Natural killer cell (primary cell): ENCODE measurements around the gene PHF2. TPM values are rescaled to one million over a fixed set of nuclear protein-coding genes. Genes with fewer than 3 reads are reported as not detected.
"Not testable (repeated sequence)": the region's sequence is repeated elsewhere in the genome, so short reads cannot be mapped to it uniquely, and the experiment has no call there.

Experiments
- ATAC-seq, 3 donors: fragments of 150-1000 bp in 2 of 3; fragments of 200-7000 bp in 1 of 3; cut with Tn5 transposase; 1 replicate in 1 of 3; 2 replicates in 2 of 3; pipeline ENCODE4 v1.10.0; 2021; ENCODE audit warnings: mild to moderate bottlenecking in 2 of 3, moderate library complexity in 2 of 3
- DNase-seq, 2 donors: peaks; one replicate each; pipeline versions ENCODE4 v3.0.0 to v3.0.0-alpha.2; 2013 to 2021; ENCODE audit warnings: mixed read lengths in 1 of 2
- H3K27ac ChIP-seq: one replicate; pipeline ENCODE4 v1.5.1; 2013; ENCODE audit warnings: mild to moderate bottlenecking, low read length
- H3K27me3 ChIP-seq: one replicate; pipeline ENCODE4 v1.6.1; 2013; ENCODE audit warnings: low read length; ENCODE audit not compliant: control insufficient read depth, insufficient read depth
- H3K36me3 ChIP-seq: one replicate; pipeline ENCODE4 v1.6.1; 2013; ENCODE audit warnings: low read length; ENCODE audit not compliant: control insufficient read depth, insufficient read depth
- H3K4me1 ChIP-seq: one replicate; pipeline ENCODE4 v1.6.1; 2013; ENCODE audit warnings: low read length; ENCODE audit not compliant: control insufficient read depth, insufficient read depth
- H3K4me3 ChIP-seq: one replicate; pipeline ENCODE4 v1.5.1; 2013; ENCODE audit warnings: low read length
- H3K9me3 ChIP-seq: one replicate; pipeline ENCODE4 v1.6.1; 2013; ENCODE audit warnings: low read length; ENCODE audit not compliant: control insufficient read depth, insufficient read depth
- H3K27ac Mint-ChIP-seq, 2 donors: one replicate each; pipeline ENCODE4 v1.8.0; 2022; ENCODE audit warnings: mild to moderate bottlenecking in 2 of 2, mixed read lengths in 2 of 2, moderate library complexity in 1 of 2
- H3K27me3 Mint-ChIP-seq, 2 donors: one replicate each; pipeline ENCODE4 v1.8.0; 2022; ENCODE audit warnings: low read depth in 2 of 2, mixed read lengths in 2 of 2
- H3K36me3 Mint-ChIP-seq: one replicate; pipeline ENCODE4 v1.8.0; 2022; ENCODE audit warnings: mixed read lengths
- H3K4me1 Mint-ChIP-seq, 2 donors: one replicate each; pipeline ENCODE4 v1.8.0; 2022; ENCODE audit warnings: mixed read lengths in 2 of 2
- H3K4me3 Mint-ChIP-seq: one replicate; pipeline ENCODE4 v1.8.0; 2022; ENCODE audit warnings: mild to moderate bottlenecking, moderate library complexity, mixed read lengths
- H3K9me3 Mint-ChIP-seq, 2 donors: one replicate each; pipeline ENCODE4 v1.8.0; 2022; ENCODE audit warnings: mixed read lengths in 2 of 2
- WGBS: methylation state at CpG from one replicate; pipeline ENCODE4 v1.1.7; 2013; ENCODE audit warnings: missing lambda C conversion rate; ENCODE audit not compliant: insufficient coverage; 5-methylcytosine and 5-hydroxymethylcytosine counted together
- intact Hi-C: fragments of 100-400 bp; cut with micrococcal nuclease; formaldehyde crosslinking; loops from one replicate; pipeline ENCODE4 v1.14.2; 2022
- total RNA-seq, 4 donors: library from RNA; stranded (reverse); fragments of 120-200 nt in 1 of 4; gene quantifications; one replicate each; pipeline versions ENCODE4 v1.2.3 to v1.2.4, GENCODE V29; 2013 to 2022
- TF ChIP-seq, protein P1 (sequence below): fragments of 200-600 bp; IDR thresholded peaks from one replicate; pipeline ENCODE4 v1.8.0; 2022; ENCODE audit warnings: antibody characterized with exemption

The PHF2 gene
- total RNA-seq, 3 donors from 2014 or later (not counting 1 experiment from before 2014, with no cell fraction given), result 24.8 to 28.1 (median 26.4) TPM

DNA sequence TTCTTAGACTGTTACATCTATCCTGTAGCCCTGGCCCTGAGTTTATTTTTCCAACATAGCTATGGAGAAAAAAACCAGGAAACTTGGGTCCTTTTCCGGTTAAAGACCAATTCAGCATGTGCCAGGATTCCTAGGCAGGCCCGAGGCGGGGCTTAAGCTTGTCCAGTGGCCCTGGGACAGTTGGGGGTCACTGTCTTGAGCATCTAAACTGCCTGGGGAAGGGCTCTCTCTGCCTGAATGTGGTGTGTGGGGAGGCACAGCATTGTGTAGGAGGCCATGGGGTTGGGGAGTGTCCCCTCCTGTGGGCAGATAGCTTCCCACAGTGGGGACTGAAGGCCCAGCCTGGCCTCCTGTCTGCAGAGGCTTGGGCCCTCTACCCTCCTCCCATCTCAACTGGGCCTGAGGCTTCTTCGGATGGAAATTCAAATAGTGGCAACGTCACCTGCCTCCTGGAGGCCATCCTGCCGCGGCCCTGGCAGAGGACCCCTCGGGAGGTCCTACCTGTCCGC, 88.8 kb downstream of the PHF2 start:
- Histone ChIP-seq H3K27me3 (no peaks in the 10 kb centered on the region), H3K4me3 (no peak overlapping the region), H3K36me3 (peaks cover 19% of the 10 kb centered on the region), H3K27ac (no peak overlapping the region), H3K9me3 (no peaks in the 10 kb centered on the region), H3K4me1 (peaks cover 6% of the 10 kb centered on the region)
- no peak for ATAC-seq
- H3K27ac Mint-ChIP-seq, result no peak overlapping the region
- H3K4me1 Mint-ChIP-seq, result peaks cover 6 to 19% of the 10 kb centered on the region in 2 donors
- intact Hi-C loops, result no loop called here
- WGBS, result 98% methylated on average over 9 of the region's 9 CpGs
- no peak for DNase-seq
- H3K4me3 Mint-ChIP-seq, result no peak overlapping the region
- no peaks in the 10 kb centered on the region for H3K27me3 Mint-ChIP-seq
- TF ChIP-seq, protein P1, sequence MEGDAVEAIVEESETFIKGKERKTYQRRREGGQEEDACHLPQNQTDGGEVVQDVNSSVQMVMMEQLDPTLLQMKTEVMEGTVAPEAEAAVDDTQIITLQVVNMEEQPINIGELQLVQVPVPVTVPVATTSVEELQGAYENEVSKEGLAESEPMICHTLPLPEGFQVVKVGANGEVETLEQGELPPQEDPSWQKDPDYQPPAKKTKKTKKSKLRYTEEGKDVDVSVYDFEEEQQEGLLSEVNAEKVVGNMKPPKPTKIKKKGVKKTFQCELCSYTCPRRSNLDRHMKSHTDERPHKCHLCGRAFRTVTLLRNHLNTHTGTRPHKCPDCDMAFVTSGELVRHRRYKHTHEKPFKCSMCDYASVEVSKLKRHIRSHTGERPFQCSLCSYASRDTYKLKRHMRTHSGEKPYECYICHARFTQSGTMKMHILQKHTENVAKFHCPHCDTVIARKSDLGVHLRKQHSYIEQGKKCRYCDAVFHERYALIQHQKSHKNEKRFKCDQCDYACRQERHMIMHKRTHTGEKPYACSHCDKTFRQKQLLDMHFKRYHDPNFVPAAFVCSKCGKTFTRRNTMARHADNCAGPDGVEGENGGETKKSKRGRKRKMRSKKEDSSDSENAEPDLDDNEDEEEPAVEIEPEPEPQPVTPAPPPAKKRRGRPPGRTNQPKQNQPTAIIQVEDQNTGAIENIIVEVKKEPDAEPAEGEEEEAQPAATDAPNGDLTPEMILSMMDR, result no peak
- no peaks in the 10 kb centered on the region for H3K36me3 Mint-ChIP-seq
- H3K9me3 Mint-ChIP-seq, result no peaks in the 10 kb centered on the region

DNA sequence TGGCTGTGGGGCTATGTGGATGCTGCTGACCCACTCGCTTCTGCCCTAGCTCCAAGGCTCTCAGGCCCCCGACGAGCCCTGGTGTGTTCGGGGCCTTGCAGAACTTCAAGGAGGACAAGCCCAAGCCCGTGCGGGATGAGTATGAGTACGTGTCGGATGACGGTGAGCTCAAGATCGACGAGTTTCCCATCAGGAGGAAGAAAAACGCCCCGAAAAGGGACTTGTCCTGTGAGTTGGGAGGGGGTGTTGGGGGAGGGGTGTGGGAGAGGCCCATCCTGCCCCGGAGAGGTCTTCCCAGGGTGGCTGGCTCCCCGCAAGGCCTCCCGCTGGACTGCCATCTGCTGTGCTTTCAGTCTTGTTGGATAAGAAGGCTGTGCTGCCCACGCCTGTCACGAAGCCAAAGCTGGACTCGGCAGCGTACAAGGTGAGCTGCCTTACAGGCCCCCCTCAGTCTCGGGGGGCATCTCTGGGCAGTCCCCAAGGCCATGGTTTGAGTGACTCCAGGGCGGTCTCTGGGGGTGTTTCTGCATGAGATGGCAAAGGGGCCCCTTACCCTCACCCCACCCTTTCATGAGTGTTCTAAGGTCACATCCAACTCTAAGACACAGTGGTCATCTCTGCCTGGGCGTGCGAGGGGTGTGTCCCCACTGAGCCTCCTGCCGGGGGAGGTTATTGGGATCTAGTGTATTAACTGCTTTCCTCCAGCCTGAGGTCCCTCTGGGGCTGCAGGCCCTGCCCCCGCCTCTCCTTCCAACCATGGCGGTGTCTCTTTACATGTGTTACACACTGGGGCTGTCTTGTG, 89.5 kb downstream of the PHF2 start:
- Histone ChIP-seq H3K4me3 (no peak overlapping the region), H3K27me3 (no peaks in the 10 kb centered on the region), H3K9me3 (no peaks in the 10 kb centered on the region), H3K4me1 (peaks cover 6% of the 10 kb centered on the region), H3K36me3 (peaks cover 13% of the 10 kb centered on the region), H3K27ac (no peak overlapping the region)
- Mint-ChIP-seq H3K36me3 (no peaks in the 10 kb centered on the region), H3K4me3 (no peak overlapping the region), H3K27me3 (no peaks in the 10 kb centered on the region), H3K4me1 (peaks cover 6 to 26% of the 10 kb centered on the region in 2 donors), H3K9me3 (no peaks in the 10 kb centered on the region), H3K27ac (no peak overlapping the region)
- 95% methylated on average over 27 of the region's 27 CpGs for whole genome bisulfite sequencing
- TF ChIP-seq, protein P1, result no peak
- intact Hi-C loops, result no loop called here
- DNase-seq (peak in 1 of 2 donors; percentile 9), ATAC-seq (no peak)

DNA sequence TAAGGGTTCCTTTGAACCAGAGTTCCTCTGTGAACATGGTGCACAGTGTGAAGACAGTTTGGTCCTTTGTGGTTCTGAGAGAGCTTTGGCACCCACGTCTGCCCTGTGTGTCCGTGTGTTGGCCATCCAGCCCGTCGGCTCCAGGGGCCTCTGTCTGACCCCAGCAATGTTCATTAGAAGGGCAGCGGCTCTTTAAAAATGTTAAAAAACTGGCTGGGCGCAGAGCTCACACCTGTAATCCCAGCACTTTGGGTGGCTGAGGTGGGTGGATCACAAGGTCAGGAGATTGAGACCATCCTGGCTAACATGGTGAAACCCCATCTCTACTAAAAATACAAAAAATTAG, 90.0 kb downstream of the PHF2 start:
- DNase-seq, H3K36me3 Mint-ChIP-seq, H3K4me3 Mint-ChIP-seq, H3K4me1 ChIP-seq, intact Hi-C loops, H3K27ac ChIP-seq, H3K9me3 ChIP-seq, H3K27me3 Mint-ChIP-seq, ATAC-seq, H3K4me3 ChIP-seq, H3K9me3 Mint-ChIP-seq, H3K27me3 ChIP-seq, H3K27ac Mint-ChIP-seq: not testable (repeated sequence)
- H3K4me1 Mint-ChIP-seq, result peaks cover 6 to 29% of the 10 kb centered on the region in 2 donors
- 93% methylated on average over 6 of the region's 6 CpGs for WGBS
- peaks cover 13% of the 10 kb centered on the region for H3K36me3 ChIP-seq

DNA sequence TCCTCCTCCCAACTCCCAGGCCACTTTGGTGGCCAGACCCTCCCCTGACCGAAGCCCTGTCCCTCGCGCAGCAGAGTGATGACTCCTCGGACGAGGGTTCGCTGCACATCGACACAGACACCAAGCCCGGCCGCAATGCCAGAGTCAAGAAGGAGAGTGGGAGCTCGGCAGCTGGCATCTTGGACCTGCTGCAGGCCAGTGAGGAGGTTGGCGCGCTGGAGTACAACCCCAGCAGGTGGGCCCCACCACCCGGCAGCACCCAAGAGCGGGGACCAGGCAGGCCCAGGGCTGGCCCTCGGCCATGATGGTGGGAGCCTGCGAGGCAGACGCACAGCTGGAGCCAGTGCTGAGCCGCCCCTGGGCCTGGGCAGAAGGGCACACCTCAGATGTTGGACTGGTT, 90.6 kb downstream of the PHF2 start:
- H3K9me3 Mint-ChIP-seq, result no peaks in the 10 kb centered on the region
- Histone ChIP-seq H3K4me1 (peaks cover 6% of the 10 kb centered on the region), H3K27ac (no peak overlapping the region), H3K27me3 (no peaks in the 10 kb centered on the region), H3K4me3 (no peak overlapping the region), H3K9me3 (no peaks in the 10 kb centered on the region), H3K36me3 (peaks cover 13% of the 10 kb centered on the region)
- DNase-seq, result no peak
- WGBS, result 99% methylated on average over 18 of the region's 18 CpGs
- no peak overlapping the region for H3K27ac Mint-ChIP-seq
- ATAC-seq, result no peak
- H3K36me3 Mint-ChIP-seq, result no peaks in the 10 kb centered on the region
- TF ChIP-seq, protein P1, result no peak
- intact Hi-C loops, result no loop called here
- H3K4me1 Mint-ChIP-seq, result peaks cover 6 to 29% of the 10 kb centered on the region in 2 donors
- H3K4me3 Mint-ChIP-seq, result no peak overlapping the region
- no peaks in the 10 kb centered on the region for H3K27me3 Mint-ChIP-seq
